Endothelial cell of umbilical vein (primary cell): ENCODE results near the gene COLEC11. TPM values are rescaled to one million over a fixed set of nuclear protein-coding genes. Genes with fewer than 3 reads are reported as not detected.

Experiments
- BruUV-seq: library from RNA; stranded (reverse); fragments of 400-500 nt; replicated peaks from 2 replicates; lab custom pipeline; 2021; lab: Mats Ljungman, UMichigan
- CTCF ChIA-PET: fragments of 300-600, 350-600 bp; sonication (Branson Sonifier 250); formaldehyde crosslinking; loops from one replicate; lab custom pipeline; 2021; ENCODE audit warnings: antibody characterized with exemption, inconsistent platforms; lab: Charles Lee
- POLR2A ChIA-PET: fragments of 300-600, 350-600 bp; sonication (Branson Sonifier 250); formaldehyde crosslinking; loops from one replicate; lab custom pipeline; 2021; ENCODE audit warnings: antibody characterized with exemption, inconsistent platforms; lab: Charles Lee
- DNase-seq: peaks from one replicate; pipeline ENCODE4 v3.0.0-alpha.2; 2011; ENCODE audit warnings: low read depth, low spot score
- FAIRE-seq: peaks from 2 replicates; lab custom pipeline; 2011; peaks lifted over from hg19 to GRCh38; lab: Jason Lieb, UNC
- H2AFZ ChIP-seq: 2 replicates; pipeline ENCODE4 v1.6.0; 2012; ENCODE audit warnings: low read depth, low read length, control low read depth, inconsistent platforms
- H3K27ac ChIP-seq: 2 replicates; pipeline ENCODE4 v1.5.1; 2011; ENCODE audit warnings: low read depth, mild to moderate bottlenecking, control low read depth, low read length, moderate library complexity; ENCODE audit not compliant: insufficient read depth
- H3K27me3 ChIP-seq, 2 experiments: 2 replicates each; pipeline versions ENCODE4 v1.6.0 to v1.6.1; 2011; ENCODE audit warnings: low read length in 2 of 2, mixed read lengths in 1 of 2; ENCODE audit not compliant: control insufficient read depth in 2 of 2, insufficient read depth in 2 of 2
- H3K36me3 ChIP-seq, 2 experiments: 2 replicates in 1 of 2; 3 replicates in 1 of 2; pipeline ENCODE4 v1.5.1; 2011; ENCODE audit warnings: low read length in 2 of 2, mild to moderate bottlenecking in 1 of 2, moderate library complexity in 1 of 2; ENCODE audit not compliant: control insufficient read depth in 2 of 2, insufficient read depth in 2 of 2; ENCODE audit errors: extremely low read depth in 1 of 2
- H3K4me1 ChIP-seq: 3 replicates; pipeline ENCODE4 v1.5.1; 2011; ENCODE audit warnings: mild to moderate bottlenecking, low read length; ENCODE audit not compliant: control insufficient read depth, insufficient read depth; ENCODE audit errors: extremely low read depth
- H3K4me2 ChIP-seq: 2 replicates; pipeline ENCODE4 v1.6.1; 2011; ENCODE audit warnings: low read length, control low read depth, mixed read lengths; ENCODE audit not compliant: insufficient read depth
- H3K4me3 ChIP-seq, 3 experiments: fragments of 200-600 bp in 1 of 3; sonication (generic), shearing (Covaris generic) in 1 of 3; replicated peaks in 1 of 3; 2 replicates each; pipeline ENCODE4 v1.5.1; 2011 to 2016; ENCODE audit warnings: control low read depth in 3 of 3, low read length in 3 of 3, mild to moderate bottlenecking in 2 of 3, inconsistent platforms in 1 of 3, low read depth in 1 of 3, moderate library complexity in 1 of 3; ENCODE audit not compliant: insufficient read depth in 1 of 3
- H3K79me2 ChIP-seq: 2 replicates; pipeline ENCODE4 v1.6.0; 2012; ENCODE audit warnings: low read length, inconsistent platforms; ENCODE audit not compliant: control insufficient read depth, insufficient read depth
- H3K9ac ChIP-seq: replicated peaks from 2 replicates; pipeline ENCODE3; 2011; ENCODE audit warnings: low read length, control low read depth; ENCODE audit not compliant: insufficient read depth; ENCODE audit errors: extremely low read depth
- H3K9me1 ChIP-seq: replicated peaks from 3 replicates; pipeline ENCODE4 v1.6.0; 2011; ENCODE audit warnings: mild to moderate bottlenecking, low read length; ENCODE audit not compliant: control insufficient read depth, insufficient read depth; ENCODE audit errors: extremely low read depth
- H3K9me3 ChIP-seq: replicated peaks from 2 replicates; pipeline ENCODE4 v1.5.1; 2012; ENCODE audit warnings: low read length, inconsistent platforms; ENCODE audit not compliant: control insufficient read depth, insufficient read depth
- H4K20me1 ChIP-seq: replicated peaks from 2 replicates; pipeline ENCODE3; 2011; ENCODE audit warnings: mild to moderate bottlenecking, low read length; ENCODE audit not compliant: control insufficient read depth, insufficient read depth; ENCODE audit errors: extremely low read depth
- EZH2 ChIP-seq: IDR thresholded peaks from 2 replicates; pipeline ENCODE4 v1.6.1; 2012; ENCODE audit warnings: borderline replicate concordance, low read depth, mild to moderate bottlenecking, moderate library complexity, low read length, inconsistent platforms; ENCODE audit not compliant: severe bottlenecking
- FOS ChIP-seq: IDR thresholded peaks from 2 replicates; pipeline ENCODE4 v1.6.1; 2011; ENCODE audit warnings: mild to moderate bottlenecking, low read length, moderate library complexity, borderline replicate concordance; ENCODE audit not compliant: insufficient read depth
- GATA2 ChIP-seq: IDR thresholded peaks from 2 replicates; pipeline ENCODE4 v1.7.0; 2011; ENCODE audit warnings: low read depth, mild to moderate bottlenecking, moderate library complexity, mixed read lengths, low read length; ENCODE audit not compliant: insufficient read length, insufficient read depth
- JUN ChIP-seq: IDR thresholded peaks from 2 replicates; pipeline ENCODE4 v1.6.1; 2011; ENCODE audit warnings: borderline replicate concordance, low read depth; ENCODE audit not compliant: insufficient read length, insufficient read depth
- MYC ChIP-seq: IDR thresholded peaks from one replicate; pipeline ENCODE4 v1.6.1; 2011; ENCODE audit warnings: mild to moderate bottlenecking, low read depth, low read length
- POLR2A ChIP-seq: IDR thresholded peaks from 2 replicates; pipeline ENCODE4 v1.6.1; 2012; ENCODE audit warnings: low read depth, mild to moderate bottlenecking, control low read depth, low read length
- POLR2AphosphoS5 ChIP-seq: IDR thresholded peaks from 2 replicates; pipeline ENCODE4 v1.6.1; 2012; ENCODE audit warnings: low read depth, mild to moderate bottlenecking, control low read depth, low read length, moderate library complexity; ENCODE audit not compliant: insufficient read depth
- dilution Hi-C: fragments of 300-500 bp; cut with MboI; formaldehyde crosslinking; loops from one replicate; pipeline ENCODE4 v1.15.0; 2019; ENCODE audit warnings: low sequenced_read_pairs; ENCODE audit not compliant: extremely low pct_ligation_motif_present
- intact Hi-C: fragments of 100-400 bp; cut with micrococcal nuclease; formaldehyde crosslinking; loops from one replicate; pipeline ENCODE4 v1.10.0; 2022
- polyA plus RNA-seq, 4 experiments: library from polyadenylated mRNA; depleted of rRNA in 3 of 4; stranded (reverse) in 3 of 4; unstranded in 1 of 4; fragments of >200 nt; gene quantifications; 2 replicates each; pipeline versions ENCODE4 v1.2.1 to v1.2.3, GENCODE V29; 2011 to 2012; ENCODE audit warnings: missing spikeins in 1 of 4
- total RNA-seq: library from RNA; stranded (reverse); gene quantifications from 2 replicates; pipeline ENCODE4 v1.2.3, GENCODE V29; 2021
- TF ChIP-seq, protein P1 (sequence below), 2 donors: IDR thresholded peaks; 1 replicate in 1 of 2; 2 replicates in 1 of 2; pipeline ENCODE4 v1.5.1; 2011; ENCODE audit warnings: low read length in 2 of 2, mild to moderate bottlenecking in 2 of 2, moderate library complexity in 2 of 2, control low read depth in 1 of 2, inconsistent platforms in 1 of 2, low read depth in 1 of 2; ENCODE audit not compliant: insufficient read depth in 1 of 2; ENCODE audit errors: extremely low read depth in 1 of 2
- TF ChIP-seq, protein P2 (sequence below): IDR thresholded peaks from 2 replicates; pipeline ENCODE4 v1.6.1; 2011; ENCODE audit not compliant: insufficient read depth, insufficient read length

The COLEC11 gene
- total and polyA plus RNA-seq, 2 donors (not counting 3 experiments of a cell fraction or from before 2014, with no cell fraction given) = 0.15 TPM; not detected in 1

DNA sequence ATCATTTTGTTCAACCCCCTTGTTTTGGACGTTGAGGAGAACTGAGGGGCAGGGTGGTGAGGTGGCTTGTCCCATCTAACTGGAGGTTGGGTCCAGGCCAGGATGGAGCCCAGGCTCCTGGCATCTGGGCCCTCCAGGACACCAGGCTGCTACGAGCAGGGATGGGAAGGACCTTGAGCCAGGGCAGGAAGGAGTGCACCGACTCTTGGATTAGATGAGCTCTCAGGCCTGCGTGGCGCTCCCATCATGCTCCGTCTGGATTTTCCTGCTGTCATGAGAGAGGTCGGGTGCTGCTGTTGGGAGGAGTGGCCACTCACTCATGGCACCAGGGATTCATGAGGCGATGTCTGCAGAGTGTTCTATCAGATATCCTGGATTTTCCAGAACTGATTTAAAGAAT, 44.7 kb downstream of the COLEC11 start:
- H3K9me3 ChIP-seq = no peaks in the 10 kb centered on the region
- TF ChIP-seq, protein P1, sequence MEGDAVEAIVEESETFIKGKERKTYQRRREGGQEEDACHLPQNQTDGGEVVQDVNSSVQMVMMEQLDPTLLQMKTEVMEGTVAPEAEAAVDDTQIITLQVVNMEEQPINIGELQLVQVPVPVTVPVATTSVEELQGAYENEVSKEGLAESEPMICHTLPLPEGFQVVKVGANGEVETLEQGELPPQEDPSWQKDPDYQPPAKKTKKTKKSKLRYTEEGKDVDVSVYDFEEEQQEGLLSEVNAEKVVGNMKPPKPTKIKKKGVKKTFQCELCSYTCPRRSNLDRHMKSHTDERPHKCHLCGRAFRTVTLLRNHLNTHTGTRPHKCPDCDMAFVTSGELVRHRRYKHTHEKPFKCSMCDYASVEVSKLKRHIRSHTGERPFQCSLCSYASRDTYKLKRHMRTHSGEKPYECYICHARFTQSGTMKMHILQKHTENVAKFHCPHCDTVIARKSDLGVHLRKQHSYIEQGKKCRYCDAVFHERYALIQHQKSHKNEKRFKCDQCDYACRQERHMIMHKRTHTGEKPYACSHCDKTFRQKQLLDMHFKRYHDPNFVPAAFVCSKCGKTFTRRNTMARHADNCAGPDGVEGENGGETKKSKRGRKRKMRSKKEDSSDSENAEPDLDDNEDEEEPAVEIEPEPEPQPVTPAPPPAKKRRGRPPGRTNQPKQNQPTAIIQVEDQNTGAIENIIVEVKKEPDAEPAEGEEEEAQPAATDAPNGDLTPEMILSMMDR (IDR thresholded peaks at IDR 0.05; ENCODE audit: extremely low read depth in 1 of 2, insufficient read depth in 1 of 2, low read depth in 1 of 2, low read length in 2 of 2) = no peak
- no peak for TF ChIP-seq POLR2A

DNA sequence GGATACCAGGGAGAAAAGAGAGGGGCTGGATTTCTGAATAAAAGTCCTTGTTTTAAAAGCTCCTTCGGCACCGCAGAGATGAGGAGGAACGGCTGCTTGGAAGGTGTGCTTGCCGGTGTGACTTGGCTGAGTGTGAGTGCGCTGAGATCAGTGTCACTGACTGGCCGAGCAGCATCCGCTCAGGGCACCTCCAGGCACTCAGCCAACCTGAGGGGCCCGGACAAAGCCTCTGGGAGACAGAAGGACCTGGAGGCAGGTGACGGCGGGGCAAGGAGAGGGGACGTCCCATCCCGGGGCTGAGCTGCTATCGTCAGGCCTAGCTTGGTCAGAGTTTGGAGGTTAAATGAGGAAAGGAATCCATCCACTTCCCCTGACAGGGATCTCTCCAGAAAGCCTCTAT, 46.3 kb downstream of the COLEC11 start:
- no peaks in the 10 kb centered on the region for H3K27me3 ChIP-seq
- no peaks in the 10 kb centered on the region for H3K9me1 ChIP-seq
- H3K4me2 ChIP-seq = no peak overlapping the region
- H3K4me3 ChIP-seq = no peak overlapping the region
- TF ChIP-seq EZH2 (no peak), FOS (no peak), GATA2 (no peak), POLR2A (no peak), JUN (no peak), MYC (no peak), POLR2AphosphoS5 (no peak)
- TF ChIP-seq, protein P2, sequence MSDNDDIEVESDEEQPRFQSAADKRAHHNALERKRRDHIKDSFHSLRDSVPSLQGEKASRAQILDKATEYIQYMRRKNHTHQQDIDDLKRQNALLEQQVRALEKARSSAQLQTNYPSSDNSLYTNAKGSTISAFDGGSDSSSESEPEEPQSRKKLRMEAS = no peak
- TF ChIP-seq, protein P1 (IDR thresholded peaks at IDR 0.05; ENCODE audit: extremely low read depth in 1 of 2, insufficient read depth in 1 of 2, low read depth in 1 of 2, low read length in 2 of 2) = no peak
- CTCF ChIA-PET = interaction anchor here (2.2 kb wide), 1 partner anchor 10 kb away, joined by 6 read pairs; no protein-coding TSS in a partner anchor
- no peak overlapping the region for H2AFZ ChIP-seq
- FAIRE-seq (no peak), DNase-seq (no peak)
- H3K27ac ChIP-seq = no peak overlapping the region
- no TSS peak for BruUV-seq
- no peaks in the 10 kb centered on the region for H4K20me1 ChIP-seq
- POLR2A ChIA-PET = no interaction called here
- dilution Hi-C loops (no loop called here), intact Hi-C loops (no loop called here)
- H3K9ac ChIP-seq = no peak overlapping the region
- no peaks in the 10 kb centered on the region for H3K9me3 ChIP-seq
- H3K4me1 ChIP-seq = no peaks in the 10 kb centered on the region
- H3K79me2 ChIP-seq = no peaks in the 10 kb centered on the region
- no peaks in the 10 kb centered on the region for H3K36me3 ChIP-seq

More for the DNA sequence above, 44.7 kb downstream of the COLEC11 start:
- Histone ChIP-seq H3K9me1 (no peaks in the 10 kb centered on the region), H4K20me1 (no peaks in the 10 kb centered on the region), H3K27me3 (no peaks in the 10 kb centered on the region), H3K27ac (no peak overlapping the region), H3K9ac (no peak overlapping the region), H3K4me2 (no peak overlapping the region), H3K36me3 (no peaks in the 10 kb centered on the region), H2AFZ (no peak overlapping the region), H3K79me2 (no peaks in the 10 kb centered on the region), H3K4me3 (no peak overlapping the region), H3K4me1 (no peaks in the 10 kb centered on the region)
- intact Hi-C loops = no loop called here
- BruUV-seq = no TSS peak
- dilution Hi-C loops = no loop called here
- no peak for DNase-seq
- no peak for FAIRE-seq
- ChIA-PET CTCF (no interaction called here), POLR2A (no interaction called here)
